Stimulated activated CD8-positive, alpha-beta memory T cell treated with anti-CD3 and anti-CD28 coated beads, Interleukin-15, amount 100 ng/mL, for 1 hour (primary cell): Measurements from ENCODE around the gene DLGAP1.

ENCODE experiments used
- DNase-seq: peaks from one replicate; pipeline ENCODE4 v3.0.0-alpha.2; 2020; ENCODE audit warnings: low read depth

DLGAP1 gene

GRCh38 chr18:3530807-3531206, 924.3 kb downstream of the DLGAP1 start:
- no peak for DNase-seq

- DNase-seq = no peak
These were observed 925.5 kb downstream of the DLGAP1 start for GRCh38 chr18:3529601-3530000.

DNA sequence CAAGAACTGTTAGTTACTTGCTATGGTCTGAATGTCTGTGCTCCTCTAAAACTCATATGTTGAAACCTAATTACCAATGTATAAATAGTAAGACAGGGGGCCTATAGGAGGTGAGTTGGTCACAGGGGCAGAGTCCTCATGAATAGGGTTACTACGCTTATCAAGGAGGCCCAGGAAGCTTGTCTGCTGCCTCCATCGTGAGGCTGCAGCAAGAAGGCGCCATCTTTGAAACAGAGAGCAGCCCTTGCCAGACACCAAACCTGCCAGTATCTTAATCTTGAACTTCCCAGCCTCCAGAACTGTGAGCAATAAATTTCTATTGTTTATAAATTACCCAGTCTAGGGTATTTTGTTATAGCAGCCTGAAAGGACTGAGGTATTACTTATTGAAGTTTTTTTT, 926.0 kb downstream of the DLGAP1 start:
- DNase-seq = no peak

- DNase-seq = no peak
These were observed 926.9 kb downstream of the DLGAP1 start for GRCh38 chr18:3528231-3528630.

- no peak for DNase-seq
These were observed 928.4 kb downstream of the DLGAP1 start for GRCh38 chr18:3526421-3527354.

DNA sequence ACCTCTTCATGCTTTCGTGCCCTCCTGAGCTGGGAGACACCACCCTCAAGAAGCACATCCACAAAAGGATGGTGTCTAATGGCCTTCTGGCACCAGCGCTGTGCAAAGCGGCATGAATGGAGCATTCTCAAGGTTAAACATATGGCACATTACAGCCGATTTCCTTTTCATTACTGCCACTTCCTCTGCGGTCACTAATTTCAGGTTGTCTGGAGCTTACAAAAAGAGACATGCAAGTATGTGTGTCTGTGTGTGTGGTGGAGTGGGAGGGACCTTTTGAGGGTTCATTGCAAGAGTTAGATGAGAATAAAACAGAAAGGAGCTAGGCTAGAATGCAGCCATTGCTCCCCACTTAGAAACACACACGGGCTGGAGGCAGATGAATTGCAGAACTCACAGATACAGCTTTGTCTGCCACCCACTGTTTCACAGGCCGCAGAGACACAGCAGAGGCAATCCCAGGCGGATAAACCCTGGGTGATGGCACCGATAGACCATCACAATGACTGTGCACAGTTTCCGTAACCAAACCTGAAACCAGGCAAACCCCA, 929.2 kb downstream of the DLGAP1 start:
- DNase-seq = no peak

GRCh38 chr18:3524706-3525105, 930.4 kb downstream of the DLGAP1 start:
- no peak for DNase-seq

- DNase-seq = no peak
These were observed 934.6 kb downstream of the DLGAP1 start for GRCh38 chr18:3520230-3521085.

DNA sequence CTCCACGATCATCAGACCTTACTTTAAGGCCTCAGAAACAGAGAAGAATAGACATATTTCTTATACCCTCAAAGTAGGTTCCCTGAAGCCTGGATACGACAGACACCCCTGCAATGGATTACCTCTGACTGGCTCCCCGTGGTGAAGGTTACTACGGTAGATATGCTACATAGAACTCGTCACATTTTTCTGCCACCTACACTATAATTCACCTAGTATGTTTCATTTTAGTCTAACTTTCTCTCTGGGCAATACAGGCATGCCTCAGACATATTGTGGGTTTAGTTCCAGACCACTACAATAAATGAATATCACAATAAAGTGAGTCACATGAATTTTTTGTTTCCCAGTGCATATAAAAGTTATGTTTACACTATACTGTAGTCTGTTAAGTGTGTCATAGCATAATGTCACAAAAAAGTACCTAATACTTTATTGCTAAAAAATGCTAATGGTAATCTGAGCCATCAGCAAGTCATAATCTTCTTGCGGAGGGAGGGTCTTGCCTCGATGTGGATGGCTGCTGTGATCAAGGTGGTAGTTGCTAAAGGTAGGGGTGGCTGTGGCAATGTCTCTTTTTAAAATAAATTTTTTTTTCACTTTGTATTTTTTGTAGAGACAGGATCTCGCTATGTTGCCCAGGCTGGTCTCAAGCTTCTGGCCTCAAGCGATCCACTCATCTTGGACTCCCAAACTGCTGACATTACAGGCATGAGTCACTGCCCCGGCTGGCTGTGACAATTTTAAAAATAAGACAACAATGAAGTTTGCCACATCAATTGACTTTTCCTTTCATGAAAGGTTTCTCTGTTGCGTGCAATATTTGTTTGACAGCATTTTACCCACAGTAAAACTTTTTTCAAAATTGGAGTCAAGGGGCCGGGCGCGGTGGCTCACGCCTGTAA, 940.5 kb downstream of the DLGAP1 start:
- no peak for DNase-seq

DNA sequence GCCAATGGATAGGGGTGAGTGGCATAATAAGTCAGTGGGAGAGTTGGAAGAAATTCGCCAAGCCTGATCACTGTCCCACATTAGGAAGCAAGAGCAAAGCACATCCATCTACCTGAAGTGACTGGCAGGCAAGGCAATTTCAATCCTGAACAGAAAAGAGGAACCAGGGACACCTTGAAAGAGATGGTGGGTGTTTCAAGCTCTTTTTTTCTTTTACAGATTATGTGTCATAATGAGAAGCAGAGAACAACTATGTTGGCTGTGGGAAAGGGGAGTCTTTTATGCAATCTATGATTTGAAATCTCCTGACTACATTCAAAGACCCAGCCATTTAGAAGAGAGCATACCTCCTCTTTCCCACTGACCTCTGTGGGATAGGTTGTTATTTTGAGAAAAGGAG, 941.6 kb downstream of the DLGAP1 start:
- no peak for DNase-seq

DNA sequence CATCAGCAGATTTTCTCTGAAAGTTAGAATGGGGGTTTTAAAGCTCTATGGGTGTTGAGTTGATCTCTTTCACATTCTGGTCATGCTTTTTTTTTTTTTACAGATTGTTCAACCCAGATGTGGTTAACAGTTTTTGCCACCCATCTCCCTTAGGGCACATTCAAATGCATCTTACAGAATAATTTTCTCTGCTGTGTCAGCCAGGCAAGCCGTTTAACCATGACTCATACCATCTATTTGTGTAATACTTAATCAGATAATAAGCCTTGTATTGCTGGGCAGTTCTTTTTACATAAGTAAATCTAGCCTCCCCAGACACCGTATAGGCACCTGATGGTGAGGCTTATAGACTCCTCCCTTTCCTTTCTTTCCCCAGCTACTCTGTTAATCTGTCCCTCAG, 943.1 kb downstream of the DLGAP1 start:
- no peak for DNase-seq

DNA sequence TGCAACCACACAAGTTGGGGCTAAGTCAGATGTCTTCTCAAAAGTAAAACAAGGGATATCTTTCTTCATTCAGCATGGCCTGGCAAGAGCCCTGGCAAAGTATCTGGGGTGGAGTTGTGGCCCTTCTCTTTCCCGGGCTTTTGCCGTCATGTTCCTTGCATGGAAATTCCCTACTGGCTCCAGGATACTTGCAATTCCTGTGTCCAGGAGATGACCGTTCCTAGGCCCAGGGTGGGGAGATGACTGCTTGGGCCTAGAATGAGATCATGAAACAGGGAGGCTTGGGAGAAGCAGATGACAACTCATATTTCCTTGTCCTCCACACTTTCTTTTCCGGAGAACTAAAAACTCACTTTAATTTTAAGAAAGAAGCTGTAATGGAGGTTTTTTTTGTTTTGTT, 944.2 kb downstream of the DLGAP1 start:
- no peak for DNase-seq

GRCh38 chr18:3510024-3510423, 945.1 kb downstream of the DLGAP1 start:
- DNase-seq = no peak

DNA sequence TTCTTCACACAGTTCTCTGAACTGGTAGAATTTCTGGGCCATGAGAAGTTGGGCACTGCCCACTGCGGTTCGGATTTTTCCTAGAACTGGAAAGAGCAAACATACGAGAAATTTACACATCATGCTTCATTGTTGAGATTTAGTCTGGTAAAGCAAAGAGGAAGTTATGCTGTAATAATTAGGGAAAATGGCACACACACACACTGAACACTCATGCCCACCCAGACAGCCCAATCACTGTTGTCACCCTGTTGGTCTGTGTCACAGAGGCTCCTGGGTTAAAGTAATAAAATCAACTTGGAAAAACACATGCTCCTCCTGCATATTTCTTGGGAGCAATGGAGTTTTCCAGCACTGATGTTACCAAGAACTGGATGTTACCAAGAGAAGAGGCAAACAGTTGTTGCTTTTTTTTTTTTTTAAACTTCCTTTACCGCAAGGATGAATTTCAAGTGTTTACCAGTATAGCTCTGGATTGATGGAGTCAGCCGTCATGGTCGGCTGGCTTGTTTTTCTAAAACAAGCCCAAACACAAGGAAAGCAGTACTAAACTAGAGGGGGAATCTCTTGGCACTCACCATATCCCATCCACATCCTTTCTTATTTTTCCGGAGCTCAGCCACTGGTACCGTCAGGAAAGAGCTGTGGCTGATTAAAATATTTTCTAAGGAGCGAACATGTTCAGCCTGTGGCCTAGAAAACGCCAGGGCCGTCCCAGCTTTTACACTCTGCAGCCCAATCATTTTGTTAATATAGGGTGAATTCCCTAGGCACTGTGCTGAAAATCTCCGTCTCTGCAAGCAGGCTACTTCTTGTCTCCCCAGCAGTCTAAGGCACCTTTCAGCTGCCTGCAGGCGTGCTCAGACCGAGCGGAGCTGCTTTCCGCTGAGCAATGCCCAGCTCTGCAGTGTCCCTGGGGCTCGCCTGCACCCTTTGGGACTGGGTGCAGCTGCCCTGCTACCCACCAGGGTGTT, 946.2 kb downstream of the DLGAP1 start:
- DNase-seq = no peak

GRCh38 chr18:3504637-3505036, 950.5 kb downstream of the DLGAP1 start:
- DNase-seq = no peak

DNA sequence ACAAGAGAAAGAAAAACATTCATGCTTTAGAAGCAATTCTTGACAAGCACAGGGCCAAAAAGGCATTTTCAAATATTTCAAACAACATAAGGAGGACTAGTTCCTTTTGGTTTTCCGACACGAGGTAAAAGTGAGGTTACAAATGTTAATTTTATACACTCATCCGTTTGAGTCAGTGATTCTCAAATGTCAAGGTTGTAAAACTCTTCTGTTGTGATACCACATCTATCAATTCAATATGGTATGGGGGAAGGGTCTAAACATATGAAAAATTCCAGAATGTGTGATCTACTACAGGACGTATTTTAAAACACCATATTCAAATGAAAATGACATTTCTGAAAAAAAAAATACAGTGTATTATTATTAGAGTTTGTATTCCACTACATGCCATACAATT, 952.5 kb downstream of the DLGAP1 start:
- no peak for DNase-seq

DNA sequence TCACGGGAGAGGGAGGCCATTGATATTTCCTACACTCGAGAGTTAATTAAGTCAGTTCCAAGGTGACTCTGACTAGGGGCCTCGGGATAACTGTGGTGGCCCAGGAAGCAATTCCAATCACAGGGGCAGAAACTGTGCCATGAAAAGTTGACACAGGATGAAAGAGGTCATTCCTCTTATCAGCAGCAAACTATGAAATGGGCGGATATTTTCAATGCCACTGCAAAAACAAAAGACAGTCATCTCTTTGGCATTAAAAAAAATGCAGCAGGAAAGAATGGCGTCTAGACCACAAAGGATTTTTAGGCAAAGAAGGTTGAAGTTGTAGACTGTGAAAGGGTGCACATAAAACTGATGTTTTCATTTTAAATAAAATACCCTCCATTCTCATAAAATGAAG, 955.1 kb downstream of the DLGAP1 start:
- no peak for DNase-seq

GRCh38 chr18:3499501-3499900, 955.6 kb downstream of the DLGAP1 start:
- DNase-seq = no peak

GRCh38 chr18:3498698-3499471, 956.2 kb downstream of the DLGAP1 start:
- no peak for DNase-seq
